ENCODE measurements around the gene MCF2L. TPM values are rescaled to one million over a fixed set of nuclear protein-coding genes. Genes with fewer than 3 reads are reported as not detected.

MCF2L gene
- polyA plus RNA-seq, 1 donor (not counting 4 experiments of a cell fraction or from before 2014, with no cell fraction given), result 0.14 TPM

DNA sequence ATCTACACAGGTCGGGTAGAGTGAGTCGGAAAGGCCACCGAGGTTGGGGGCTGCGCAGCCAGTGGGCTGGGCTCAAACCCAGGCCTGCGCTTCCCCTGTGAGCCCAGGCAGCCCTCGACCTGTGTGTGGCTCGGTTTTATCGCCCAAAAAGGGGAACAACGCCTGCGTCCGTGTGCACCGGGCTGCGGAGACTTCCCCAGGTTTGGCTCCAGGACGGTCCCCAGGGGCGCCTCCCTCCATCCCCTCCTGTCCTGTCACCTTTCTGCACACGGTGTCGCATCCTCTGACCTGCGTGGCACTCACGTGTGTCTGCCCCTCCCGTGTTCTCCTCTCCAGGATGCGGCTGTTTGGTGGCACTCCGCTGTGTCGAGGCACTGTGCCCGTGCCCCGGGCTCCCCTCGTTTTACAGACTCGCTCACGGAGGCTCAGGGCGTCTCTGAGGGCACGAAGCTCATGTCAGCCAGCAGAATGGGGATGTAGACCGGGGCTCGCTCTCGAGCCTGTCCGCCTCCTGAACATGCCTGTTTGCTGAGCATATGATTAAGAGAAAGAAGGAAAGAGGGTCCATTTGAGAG lies 25.9 kb downstream of the MCF2L start:
- no peak overlapping the region for H2AFZ ChIP-seq (ENCODE audit: control insufficient read depth, low read length)
- DNase-seq (ENCODE audit: low read depth, low spot score) (no peak), FAIRE-seq (no peak)
- peaks cover 42% of the 10 kb centered on the region for H3K27me3 ChIP-seq (ENCODE audit: control insufficient read depth, extremely low read depth, insufficient read depth, low read length)
- no peaks in the 10 kb centered on the region for H3K9me3 ChIP-seq (ENCODE audit: control insufficient read depth, low read depth, low read length)
- no peak overlapping the region for H3K4me3 ChIP-seq (ENCODE audit: control insufficient read depth in 2 of 3, extremely low read depth in 1 of 3, insufficient read depth in 2 of 3, low read depth in 1 of 3, low read length in 3 of 3)
- H3K36me3 ChIP-seq (ENCODE audit: control insufficient read depth in 2 of 2, extremely low read depth in 1 of 2, insufficient read depth in 2 of 2, low read length in 2 of 2), result no peaks in the 10 kb centered on the region
- no peak overlapping the region for H3K27ac ChIP-seq (ENCODE audit: control insufficient read depth, insufficient read depth, low read length)
- H3K4me1 ChIP-seq (ENCODE audit: control insufficient read depth, extremely low read depth, insufficient read depth, low read length), result peaks cover 5% of the 10 kb centered on the region
- no peaks in the 10 kb centered on the region for H3K79me2 ChIP-seq (ENCODE audit: control insufficient read depth, insufficient read depth, low read length)
- H3K4me2 ChIP-seq (ENCODE audit: control insufficient read depth, extremely low read depth, insufficient read depth, low read depth, low read length), result no peak overlapping the region
- no peak overlapping the region for H3K9ac ChIP-seq (ENCODE audit: control insufficient read depth, extremely low read depth, insufficient read depth, low read length)
- no peaks in the 10 kb centered on the region for H3K9me1 ChIP-seq (ENCODE audit: control insufficient read depth, extremely low read depth, insufficient read depth, low read length)
- dilution Hi-C loops (cut with MboI; ENCODE audit: extremely low pct_ligation_motif_present, low sequenced_read_pairs), result no loop called here
- no peaks in the 10 kb centered on the region for H4K20me1 ChIP-seq (ENCODE audit: control insufficient read depth, extremely low read depth, insufficient read depth, low read length)
- TF ChIP-seq EZH2 (IDR thresholded peaks at IDR 0.05; ENCODE audit: low read length), result no peak
- TF ChIP-seq, protein P1, sequence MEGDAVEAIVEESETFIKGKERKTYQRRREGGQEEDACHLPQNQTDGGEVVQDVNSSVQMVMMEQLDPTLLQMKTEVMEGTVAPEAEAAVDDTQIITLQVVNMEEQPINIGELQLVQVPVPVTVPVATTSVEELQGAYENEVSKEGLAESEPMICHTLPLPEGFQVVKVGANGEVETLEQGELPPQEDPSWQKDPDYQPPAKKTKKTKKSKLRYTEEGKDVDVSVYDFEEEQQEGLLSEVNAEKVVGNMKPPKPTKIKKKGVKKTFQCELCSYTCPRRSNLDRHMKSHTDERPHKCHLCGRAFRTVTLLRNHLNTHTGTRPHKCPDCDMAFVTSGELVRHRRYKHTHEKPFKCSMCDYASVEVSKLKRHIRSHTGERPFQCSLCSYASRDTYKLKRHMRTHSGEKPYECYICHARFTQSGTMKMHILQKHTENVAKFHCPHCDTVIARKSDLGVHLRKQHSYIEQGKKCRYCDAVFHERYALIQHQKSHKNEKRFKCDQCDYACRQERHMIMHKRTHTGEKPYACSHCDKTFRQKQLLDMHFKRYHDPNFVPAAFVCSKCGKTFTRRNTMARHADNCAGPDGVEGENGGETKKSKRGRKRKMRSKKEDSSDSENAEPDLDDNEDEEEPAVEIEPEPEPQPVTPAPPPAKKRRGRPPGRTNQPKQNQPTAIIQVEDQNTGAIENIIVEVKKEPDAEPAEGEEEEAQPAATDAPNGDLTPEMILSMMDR (optimal IDR thresholded peaks at IDR 0.05 in 1 of 3, IDR thresholded peaks at IDR 0.05 in 1 of 3, conservative IDR thresholded peaks at IDR 0.05 in 1 of 3; ENCODE audit: extremely low read depth in 1 of 3, insufficient read depth in 2 of 3, low read length in 3 of 3), result no peak

DNA sequence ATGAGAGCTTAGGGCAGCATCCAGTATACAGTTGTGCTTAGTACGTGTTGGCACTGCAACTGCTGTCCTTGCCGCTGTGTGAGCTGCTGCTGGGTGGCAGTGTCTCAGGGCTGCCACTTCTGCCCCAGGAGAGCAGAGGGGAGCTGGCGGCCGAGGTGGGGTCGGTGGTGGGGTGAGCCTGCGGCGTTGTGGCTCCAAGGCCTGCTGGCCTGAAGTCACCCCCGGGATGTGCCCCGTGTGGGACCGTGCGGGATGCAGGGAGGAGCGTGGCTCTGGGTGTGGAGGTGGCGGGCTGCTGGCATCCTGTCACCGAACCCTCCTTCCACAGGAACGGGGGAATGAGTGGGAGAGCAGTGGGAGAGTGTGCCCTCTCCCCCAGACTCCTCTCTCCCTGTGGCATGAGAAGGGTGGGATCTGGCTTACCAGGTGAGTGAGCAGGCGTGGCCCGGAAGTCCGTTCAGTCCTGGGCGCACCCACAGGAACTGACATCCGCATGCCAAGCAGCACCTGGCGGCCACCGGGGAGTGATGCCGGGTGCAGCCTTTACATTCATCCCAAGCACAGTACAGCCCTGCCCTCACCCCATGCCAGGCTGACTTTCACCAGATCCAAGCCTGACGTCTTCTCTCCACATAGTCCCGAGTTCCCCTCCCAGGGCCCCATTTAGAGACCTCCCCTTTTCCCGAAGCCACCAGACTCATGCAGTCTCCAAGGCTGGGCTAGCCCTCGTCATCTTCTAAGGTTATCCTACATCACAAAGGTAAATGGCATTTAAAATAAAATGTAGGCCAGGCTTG lies 26.6 kb downstream of the MCF2L start:
- DNase-seq (ENCODE audit: low read depth, low spot score), result peak; percentile 13
- TF ChIP-seq EZH2 (IDR thresholded peaks at IDR 0.05; ENCODE audit: low read length), result no peak
- TF ChIP-seq, protein P1 (optimal IDR thresholded peaks at IDR 0.05 in 1 of 3, IDR thresholded peaks at IDR 0.05 in 1 of 3, conservative IDR thresholded peaks at IDR 0.05 in 1 of 3; ENCODE audit: extremely low read depth in 1 of 3, insufficient read depth in 2 of 3, low read length in 3 of 3), result peak in 2 of 3 experiments; percentile 20 to 22
- H2AFZ ChIP-seq (ENCODE audit: control insufficient read depth, low read length), result peak overlapping the region; percentile 80
- no peak overlapping the region for H3K4me3 ChIP-seq (ENCODE audit: control insufficient read depth in 2 of 3, extremely low read depth in 1 of 3, insufficient read depth in 2 of 3, low read depth in 1 of 3, low read length in 3 of 3)
- H3K4me1 ChIP-seq (ENCODE audit: control insufficient read depth, extremely low read depth, insufficient read depth, low read length), result peaks cover 5% of the 10 kb centered on the region
- H3K27ac ChIP-seq (ENCODE audit: control insufficient read depth, insufficient read depth, low read length), result no peak overlapping the region
- FAIRE-seq, result no peak
- H3K9ac ChIP-seq (ENCODE audit: control insufficient read depth, extremely low read depth, insufficient read depth, low read length), result no peak overlapping the region
- H3K79me2 ChIP-seq (ENCODE audit: control insufficient read depth, insufficient read depth, low read length), result no peaks in the 10 kb centered on the region
- peaks cover 45% of the 10 kb centered on the region for H3K27me3 ChIP-seq (ENCODE audit: control insufficient read depth, extremely low read depth, insufficient read depth, low read length)
- H3K9me1 ChIP-seq (ENCODE audit: control insufficient read depth, extremely low read depth, insufficient read depth, low read length), result no peaks in the 10 kb centered on the region
- dilution Hi-C loops (cut with MboI; ENCODE audit: extremely low pct_ligation_motif_present, low sequenced_read_pairs), result no loop called here
- H3K9me3 ChIP-seq (ENCODE audit: control insufficient read depth, low read depth, low read length), result no peaks in the 10 kb centered on the region
- no peaks in the 10 kb centered on the region for H3K36me3 ChIP-seq (ENCODE audit: control insufficient read depth in 2 of 2, extremely low read depth in 1 of 2, insufficient read depth in 2 of 2, low read length in 2 of 2)
- no peaks in the 10 kb centered on the region for H4K20me1 ChIP-seq (ENCODE audit: control insufficient read depth, extremely low read depth, insufficient read depth, low read length)
- H3K4me2 ChIP-seq (ENCODE audit: control insufficient read depth, extremely low read depth, insufficient read depth, low read depth, low read length), result peak overlapping the region; percentile 56

All from keratinocyte (primary cell).